Panc1 (cell line): ENCODE measurements around the gene FA2H. TPM values are rescaled to one million over a fixed set of nuclear protein-coding genes. Genes with fewer than 3 reads are reported as not detected.

Source experiments
- ATAC-seq: fragments of 200-7000 bp; cut with Tn5 transposase; 2 replicates; pipeline ENCODE4 v1.9.1; 2020; ENCODE audit warnings: mild to moderate bottlenecking, moderate library complexity
- BruUV-seq: library from RNA; stranded (reverse); fragments of 400-500 nt; replicated peaks from 2 replicates; lab custom pipeline; 2021; lab: Mats Ljungman, UMichigan
- CTCF ChIA-PET: fragments of 300-600 bp; sonication (Branson Sonifier 250); formaldehyde crosslinking; loops from one replicate; lab custom pipeline; 2022; ENCODE audit warnings: antibody characterized with exemption; lab: Charles Lee
- POLR2A ChIA-PET: fragments of 300-600 bp; sonication (Branson Sonifier 250); formaldehyde crosslinking; loops from one replicate; lab custom pipeline; 2022; ENCODE audit warnings: antibody characterized with exemption; lab: Charles Lee
- DNase-seq: peaks from one replicate; pipeline ENCODE4 v3.0.0-alpha.2; 2010; ENCODE audit warnings: low read depth, low spot score
- H3K27ac ChIP-seq: 2 replicates; pipeline ENCODE4 v1.5.1; 2011; ENCODE audit warnings: mild to moderate bottlenecking, low read length, inconsistent platforms
- H3K27me3 ChIP-seq: fragments of 200-500 bp; sonication (Bioruptor generic); 2 replicates; pipeline ENCODE4 v1.6.0; 2014; ENCODE audit warnings: low read length, inconsistent platforms; ENCODE audit not compliant: control insufficient read depth, insufficient read depth
- H3K36me3 ChIP-seq: fragments of 200-500 bp; sonication (Bioruptor generic); 2 replicates; pipeline ENCODE4 v1.5.1; 2014; ENCODE audit warnings: inconsistent platforms, mild to moderate bottlenecking, low read length, moderate library complexity; ENCODE audit not compliant: control insufficient read depth, insufficient read depth
- H3K4me1 ChIP-seq: 2 replicates; pipeline ENCODE4 v1.5.1; 2011; ENCODE audit warnings: inconsistent platforms, mild to moderate bottlenecking, low read length, moderate library complexity; ENCODE audit not compliant: control insufficient read depth, insufficient read depth
- H3K4me3 ChIP-seq, 2 experiments: 2 replicates each; pipeline ENCODE4 v1.5.1; 2011 to 2012; ENCODE audit warnings: low read depth in 2 of 2, low read length in 2 of 2, mild to moderate bottlenecking in 2 of 2, inconsistent platforms in 1 of 2, moderate library complexity in 1 of 2
- H3K9me3 ChIP-seq: fragments of 200-500 bp; sonication (Bioruptor generic); 2 replicates; pipeline ENCODE4 v1.5.1; 2014; ENCODE audit warnings: low read depth, mild to moderate bottlenecking, inconsistent platforms, low read length, moderate library complexity; ENCODE audit not compliant: control insufficient read depth, insufficient read depth
- POLR2AphosphoS5 ChIP-seq: IDR thresholded peaks from 2 replicates; pipeline ENCODE4 v1.6.1; 2012; ENCODE audit warnings: mild to moderate bottlenecking, low read depth, low read length, moderate library complexity
- SIN3A ChIP-seq: IDR thresholded peaks from 2 replicates; pipeline ENCODE4 v1.6.1; 2012; ENCODE audit warnings: low read depth, mild to moderate bottlenecking, low read length, moderate library complexity, borderline replicate concordance; ENCODE audit not compliant: insufficient read depth
- TCF7L2 ChIP-seq: IDR thresholded peaks from 2 replicates; pipeline ENCODE4 v1.6.1; 2011; ENCODE audit warnings: mild to moderate bottlenecking, low read depth, low read length, inconsistent platforms
- in situ Hi-C: cut with HindIII; loops from 2 replicates; pipeline ENCODE4 v1.10.0; 2016; ENCODE audit warnings: low sequenced_read_pairs, low pct_unique_long_range_greater_than_20kb
- intact Hi-C: fragments of 100-400 bp; cut with micrococcal nuclease; formaldehyde crosslinking; loops from one replicate; pipeline ENCODE4 v1.10.0; 2022; ENCODE audit not compliant: unreplicated experiment
- total RNA-seq: library from RNA; stranded (reverse); gene quantifications from one replicate; pipeline ENCODE4 v1.2.1, GENCODE V29; 2021; ENCODE audit not compliant: unreplicated experiment
- TF ChIP-seq, protein P1 (sequence below): fragments of 450-650 bp; IDR thresholded peaks from 2 replicates; pipeline ENCODE4 v1.5.1; 2017; ENCODE audit warnings: mild to moderate bottlenecking
- TF ChIP-seq, protein P2 (sequence below), 2 experiments: IDR thresholded peaks; 2 replicates each; pipeline ENCODE4 v1.6.1; 2011 to 2012; ENCODE audit warnings: low read depth in 2 of 2, control low read depth in 1 of 2, low read length in 1 of 2, mild to moderate bottlenecking in 1 of 2, moderate library complexity in 1 of 2; ENCODE audit not compliant: insufficient read depth in 1 of 2

FA2H gene
- total RNA-seq, 1 experiment from 2014 or later = 0.15 TPM

DNA sequence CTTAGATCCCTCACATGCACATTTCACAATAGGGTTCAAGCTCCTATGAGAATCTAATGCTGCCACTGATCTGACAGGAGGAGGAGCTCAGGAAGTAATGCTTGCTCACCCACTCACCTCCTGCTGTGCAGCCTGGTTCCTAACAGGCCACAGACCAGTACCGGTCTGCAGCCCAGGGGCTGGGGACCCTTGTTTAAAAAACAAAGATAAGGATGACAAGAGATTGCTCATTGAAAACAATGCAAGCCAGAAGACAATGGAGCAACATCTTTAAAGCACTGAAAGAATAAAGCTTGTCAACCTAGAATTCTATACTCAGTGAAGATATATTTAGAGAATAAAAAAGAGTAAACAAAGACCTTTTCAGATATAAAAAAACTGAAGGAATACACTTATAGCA is 22.8 kb upstream of the FA2H start:
- TF ChIP-seq, protein P1, sequence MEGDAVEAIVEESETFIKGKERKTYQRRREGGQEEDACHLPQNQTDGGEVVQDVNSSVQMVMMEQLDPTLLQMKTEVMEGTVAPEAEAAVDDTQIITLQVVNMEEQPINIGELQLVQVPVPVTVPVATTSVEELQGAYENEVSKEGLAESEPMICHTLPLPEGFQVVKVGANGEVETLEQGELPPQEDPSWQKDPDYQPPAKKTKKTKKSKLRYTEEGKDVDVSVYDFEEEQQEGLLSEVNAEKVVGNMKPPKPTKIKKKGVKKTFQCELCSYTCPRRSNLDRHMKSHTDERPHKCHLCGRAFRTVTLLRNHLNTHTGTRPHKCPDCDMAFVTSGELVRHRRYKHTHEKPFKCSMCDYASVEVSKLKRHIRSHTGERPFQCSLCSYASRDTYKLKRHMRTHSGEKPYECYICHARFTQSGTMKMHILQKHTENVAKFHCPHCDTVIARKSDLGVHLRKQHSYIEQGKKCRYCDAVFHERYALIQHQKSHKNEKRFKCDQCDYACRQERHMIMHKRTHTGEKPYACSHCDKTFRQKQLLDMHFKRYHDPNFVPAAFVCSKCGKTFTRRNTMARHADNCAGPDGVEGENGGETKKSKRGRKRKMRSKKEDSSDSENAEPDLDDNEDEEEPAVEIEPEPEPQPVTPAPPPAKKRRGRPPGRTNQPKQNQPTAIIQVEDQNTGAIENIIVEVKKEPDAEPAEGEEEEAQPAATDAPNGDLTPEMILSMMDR = no peak
- TF ChIP-seq TCF7L2 = no peak
- TF ChIP-seq, protein P2, sequence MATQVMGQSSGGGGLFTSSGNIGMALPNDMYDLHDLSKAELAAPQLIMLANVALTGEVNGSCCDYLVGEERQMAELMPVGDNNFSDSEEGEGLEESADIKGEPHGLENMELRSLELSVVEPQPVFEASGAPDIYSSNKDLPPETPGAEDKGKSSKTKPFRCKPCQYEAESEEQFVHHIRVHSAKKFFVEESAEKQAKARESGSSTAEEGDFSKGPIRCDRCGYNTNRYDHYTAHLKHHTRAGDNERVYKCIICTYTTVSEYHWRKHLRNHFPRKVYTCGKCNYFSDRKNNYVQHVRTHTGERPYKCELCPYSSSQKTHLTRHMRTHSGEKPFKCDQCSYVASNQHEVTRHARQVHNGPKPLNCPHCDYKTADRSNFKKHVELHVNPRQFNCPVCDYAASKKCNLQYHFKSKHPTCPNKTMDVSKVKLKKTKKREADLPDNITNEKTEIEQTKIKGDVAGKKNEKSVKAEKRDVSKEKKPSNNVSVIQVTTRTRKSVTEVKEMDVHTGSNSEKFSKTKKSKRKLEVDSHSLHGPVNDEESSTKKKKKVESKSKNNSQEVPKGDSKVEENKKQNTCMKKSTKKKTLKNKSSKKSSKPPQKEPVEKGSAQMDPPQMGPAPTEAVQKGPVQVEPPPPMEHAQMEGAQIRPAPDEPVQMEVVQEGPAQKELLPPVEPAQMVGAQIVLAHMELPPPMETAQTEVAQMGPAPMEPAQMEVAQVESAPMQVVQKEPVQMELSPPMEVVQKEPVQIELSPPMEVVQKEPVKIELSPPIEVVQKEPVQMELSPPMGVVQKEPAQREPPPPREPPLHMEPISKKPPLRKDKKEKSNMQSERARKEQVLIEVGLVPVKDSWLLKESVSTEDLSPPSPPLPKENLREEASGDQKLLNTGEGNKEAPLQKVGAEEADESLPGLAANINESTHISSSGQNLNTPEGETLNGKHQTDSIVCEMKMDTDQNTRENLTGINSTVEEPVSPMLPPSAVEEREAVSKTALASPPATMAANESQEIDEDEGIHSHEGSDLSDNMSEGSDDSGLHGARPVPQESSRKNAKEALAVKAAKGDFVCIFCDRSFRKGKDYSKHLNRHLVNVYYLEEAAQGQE (IDR thresholded peaks at IDR 0.05; ENCODE audit: insufficient read depth in 1 of 2, low read depth in 2 of 2, low read length in 1 of 2) = no peak
- TF ChIP-seq POLR2AphosphoS5 = no peak
- TF ChIP-seq SIN3A = no peak
- ChIA-PET CTCF (no interaction called here), POLR2A (no interaction called here)
- H3K36me3 ChIP-seq = no peaks in the 10 kb centered on the region
- no peaks in the 10 kb centered on the region for H3K9me3 ChIP-seq
- in situ Hi-C loops (no loop called here), intact Hi-C loops (no loop called here)
- ATAC-seq = no peak
- no TSS peak for BruUV-seq
- no peaks in the 10 kb centered on the region for H3K4me1 ChIP-seq
- no peak for DNase-seq
- no peak overlapping the region for H3K27ac ChIP-seq
- H3K4me3 ChIP-seq = no peak overlapping the region
- H3K27me3 ChIP-seq = peaks cover 4% of the 10 kb centered on the region

DNA sequence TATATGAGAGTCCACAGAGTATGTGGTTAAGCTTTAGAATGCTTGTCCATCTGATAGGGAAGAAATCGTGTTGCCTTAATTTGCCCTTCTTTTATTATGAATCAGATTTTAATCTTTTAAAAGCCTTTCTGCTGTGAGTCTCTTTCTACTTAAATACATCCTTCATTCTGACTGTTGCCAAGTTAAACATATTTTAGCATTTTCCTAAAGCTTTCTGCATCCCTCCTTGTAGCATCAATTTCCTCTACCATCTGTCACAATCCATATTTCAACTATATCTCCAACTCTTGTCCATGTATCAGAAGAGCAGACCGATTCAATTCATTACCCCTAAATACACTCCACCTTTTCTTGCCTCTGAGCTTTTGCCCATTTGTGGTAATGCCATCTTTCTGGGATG is 20.5 kb upstream of the FA2H start:
- DNase-seq = no peak
- Histone ChIP-seq H3K27ac (no peak overlapping the region), H3K4me3 (no peak overlapping the region), H3K36me3 (no peaks in the 10 kb centered on the region), H3K27me3 (peaks cover 4% of the 10 kb centered on the region; the same call in 1 of the 2 replicates), H3K4me1 (no peaks in the 10 kb centered on the region), H3K9me3 (no peaks in the 10 kb centered on the region)
- TF ChIP-seq, protein P2 (IDR thresholded peaks at IDR 0.05; ENCODE audit: insufficient read depth in 1 of 2, low read depth in 2 of 2, low read length in 1 of 2) = no peak
- TF ChIP-seq, protein P1 = no peak
- TF ChIP-seq SIN3A = no peak
- TF ChIP-seq POLR2AphosphoS5 = no peak
- BruUV-seq = no TSS peak
- no peak for ATAC-seq
- CTCF ChIA-PET = no interaction called here
- in situ Hi-C loops = no loop called here
- POLR2A ChIA-PET = no interaction called here
- intact Hi-C loops = no loop called here
